ENCODE results near the gene MPLKIP.
A peak's percentile ranks its signal among the peaks of the same experiment; 100 is the strongest.
"Not testable (repeated sequence)": the region's sequence is repeated elsewhere in the genome, so short reads cannot be mapped to it uniquely, and the experiment has no call there.

Gene MPLKIP

GRCh38 chr7:40122940-40123254, 11.5 kb downstream of the MPLKIP start:
- no peak for DNase-seq

GRCh38 chr7:40122100-40122939, 12.1 kb downstream of the MPLKIP start:
- DNase-seq = not testable (repeated sequence)

GRCh38 chr7:40120020-40120419, 14.4 kb downstream of the MPLKIP start:
- no peak for DNase-seq

- DNase-seq = not testable (repeated sequence)
These were observed 16.2 kb downstream of the MPLKIP start for GRCh38 chr7:40118201-40118600.

- DNase-seq = not testable (repeated sequence)
These were observed 17.2 kb downstream of the MPLKIP start for GRCh38 chr7:40117199-40117598.

- no peak for DNase-seq
These were observed 18.5 kb downstream of the MPLKIP start for GRCh38 chr7:40115936-40116335.

- DNase-seq = no peak
These were observed 28.4 kb downstream of the MPLKIP start for GRCh38 chr7:40105879-40106473.

- no peak for DNase-seq
These were observed 31.5 kb downstream of the MPLKIP start for GRCh38 chr7:40102897-40103296.

GRCh38 chr7:40101201-40101600, 33.2 kb downstream of the MPLKIP start:
- no peak for DNase-seq

GRCh38 chr7:40099837-40100236, 34.6 kb downstream of the MPLKIP start:
- peak; percentile 7 for DNase-seq

GRCh38 chr7:40098810-40099209, 35.6 kb downstream of the MPLKIP start:
- DNase-seq = no peak

GRCh38 chr7:40097728-40098127, 36.7 kb downstream of the MPLKIP start:
- peak; percentile 10 for DNase-seq

- no peak for DNase-seq
These were observed 38.6 kb downstream of the MPLKIP start for GRCh38 chr7:40095695-40096327.

GRCh38 chr7:40095230-40095629, 39.2 kb downstream of the MPLKIP start:
- no peak for DNase-seq

- DNase-seq = no peak
These were observed 40.6 kb downstream of the MPLKIP start for GRCh38 chr7:40093631-40094350.

GRCh38 chr7:40092182-40092581, 42.2 kb downstream of the MPLKIP start:
- no peak for DNase-seq

- DNase-seq = no peak
These were observed 56.6 kb downstream of the MPLKIP start for GRCh38 chr7:40077849-40078248.

Data from fibroblast of skin of right biceps (primary cell).